ENCODE measurements around the gene CDH2. TPM values are rescaled to one million over a fixed set of nuclear protein-coding genes. Genes with fewer than 3 reads are reported as not detected.

The CDH2 gene
- total and polyA plus RNA-seq, 2 experiments from 2014 or later = 14.7 to 36.9 TPM

- Histone ChIP-seq H3K4me1 (ENCODE audit: insufficient read depth) (no peaks in the 10 kb centered on the region), H3K4me3 (no peak overlapping the region), H2AFZ (no peak overlapping the region), H3K27me3 (ENCODE audit: insufficient read depth) (no peaks in the 10 kb centered on the region), H3K79me2 (replicated peaks; ENCODE audit: insufficient read depth) (no peaks in the 10 kb centered on the region), H3F3A (replicated peaks; ENCODE audit: low read depth) (no peaks in the 10 kb centered on the region), H3K9me2 (ENCODE audit: insufficient read depth) (no peaks in the 10 kb centered on the region), H4K20me1 (replicated peaks; ENCODE audit: insufficient read depth) (no peaks in the 10 kb centered on the region), H3K36me3 (ENCODE audit: insufficient read depth) (no peaks in the 10 kb centered on the region), H3K4me2 (no peak overlapping the region), H3K27ac (ENCODE audit: low read depth) (no peak overlapping the region)
- Mint-ChIP-seq H3K4me1 (no peaks in the 10 kb centered on the region), H3K36me3 (ENCODE audit: low read depth) (no peaks in the 10 kb centered on the region), H3K9me3 (no peaks in the 10 kb centered on the region), H3K27ac (no peak overlapping the region), H3K4me3 (no peak overlapping the region), H3K27me3 (ENCODE audit: insufficient read depth, low read depth, poor library complexity) (no peaks in the 10 kb centered on the region)
- DNase-seq (ENCODE audit: low spot score) (no peak), ATAC-seq (no peak)
- TF ChIP-seq STAT1 (IDR thresholded peaks at IDR 0.05; ENCODE audit: unreplicated experiment) (no peak), ZNF462 (CRISPR knock-in tag; IDR thresholded peaks at IDR 0.05) (no peak), REST (IDR thresholded peaks at IDR 0.05; ENCODE audit: unreplicated experiment) (no peak), ETS1 (IDR thresholded peaks at IDR 0.05) (no peak), CTCF (conservative IDR thresholded peaks at IDR 0.05; ENCODE audit: low read depth in 2 of 2) (no peak), NANOG (IDR thresholded peaks at IDR 0.05; ENCODE audit: borderline replicate concordance) (no peak), ZNF331 (CRISPR knock-in tag; IDR thresholded peaks at IDR 0.05; ENCODE audit: low read depth) (no peak), EZH2phosphoT487 (IDR thresholded peaks at IDR 0.05; ENCODE audit: unreplicated experiment) (no peak), EZH2 (IDR thresholded peaks at IDR 0.05; ENCODE audit: low read depth, unreplicated experiment) (no peak), POLR2AphosphoS5 (IDR thresholded peaks at IDR 0.05; ENCODE audit: low read depth) (no peak), CREB1 (CRISPR knock-in tag; IDR thresholded peaks at IDR 0.05; ENCODE audit: low read depth) (no peak)
These were observed 245.4 kb downstream of the CDH2 start for GRCh38 chr18:27931535-27931934.
